Measurements from ENCODE around the gene KNTC1.
"Not testable (repeated sequence)": the region's sequence is repeated elsewhere in the genome, so short reads cannot be mapped to it uniquely, and the experiment has no call there.

The KNTC1 gene

GRCh38 chr12:122505419-122506051 is 21.5 kb upstream of the KNTC1 start:
- no peak for DNase-seq (ENCODE audit: low spot score)

GRCh38 chr12:122506393-122506938 is 20.6 kb upstream of the KNTC1 start:
- no peak for DNase-seq (ENCODE audit: low spot score)

- no peak for DNase-seq (ENCODE audit: low spot score)
Observed at GRCh38 chr12:122508163-122508562, 18.9 kb upstream of the KNTC1 start.

- not testable (repeated sequence) for DNase-seq (ENCODE audit: low spot score)
Observed at GRCh38 chr12:122513028-122513427, 14.0 kb upstream of the KNTC1 start.

- no peak for DNase-seq (ENCODE audit: low spot score)
Observed at GRCh38 chr12:122513660-122514059, 13.4 kb upstream of the KNTC1 start.

GRCh38 chr12:122515275-122515674 is 11.8 kb upstream of the KNTC1 start:
- DNase-seq (ENCODE audit: low spot score) = no peak

- DNase-seq (ENCODE audit: low spot score) = no peak
Observed at GRCh38 chr12:122516544-122517361, 10.3 kb upstream of the KNTC1 start.

GRCh38 chr12:122517877-122518276 is 9.2 kb upstream of the KNTC1 start:
- DNase-seq (ENCODE audit: low spot score) = no peak

- no peak for DNase-seq (ENCODE audit: low spot score)
Observed at GRCh38 chr12:122518908-122519307, 8.1 kb upstream of the KNTC1 start.

- no peak for DNase-seq (ENCODE audit: low spot score)
Observed at GRCh38 chr12:122519418-122519817, 7.6 kb upstream of the KNTC1 start.

- DNase-seq (ENCODE audit: low spot score) = no peak
Observed at GRCh38 chr12:122520676-122521075, 6.4 kb upstream of the KNTC1 start.

GRCh38 chr12:122523280-122523679 is 3.8 kb upstream of the KNTC1 start:
- no peak for DNase-seq (ENCODE audit: low spot score)

GRCh38 chr12:122523846-122524718 is 3.0 kb upstream of the KNTC1 start:
- no peak for DNase-seq (ENCODE audit: low spot score)

- DNase-seq (ENCODE audit: low spot score) = peak; percentile 22
Observed at GRCh38 chr12:122527478-122527944, 462 bp downstream of the KNTC1 start.

- no peak for DNase-seq (ENCODE audit: low spot score)
Observed at GRCh38 chr12:122528582-122528981, 1.5 kb downstream of the KNTC1 start.

- no peak for DNase-seq (ENCODE audit: low spot score)
Observed at GRCh38 chr12:122528992-122529391, 1.9 kb downstream of the KNTC1 start.

GRCh38 chr12:122533856-122534255 is 6.8 kb downstream of the KNTC1 start:
- no peak for DNase-seq (ENCODE audit: low spot score)

- DNase-seq (ENCODE audit: low spot score) = no peak
Observed at GRCh38 chr12:122537021-122537420, 10.0 kb downstream of the KNTC1 start.

GRCh38 chr12:122538496-122538895 is 11.4 kb downstream of the KNTC1 start:
- no peak for DNase-seq (ENCODE audit: low spot score)

GRCh38 chr12:122544537-122544936 is 17.5 kb downstream of the KNTC1 start:
- DNase-seq (ENCODE audit: low spot score) = no peak

GRCh38 chr12:122545855-122546254 is 18.8 kb downstream of the KNTC1 start:
- no peak for DNase-seq (ENCODE audit: low spot score)

GRCh38 chr12:122547330-122547729 is 20.3 kb downstream of the KNTC1 start:
- DNase-seq (ENCODE audit: low spot score) = no peak
